GM23248 (cell line): ENCODE measurements around the gene DYNLT5. TPM values are rescaled to one million over a fixed set of nuclear protein-coding genes. Genes with fewer than 3 reads are reported as not detected.

Experiments used
- DNase-seq: peaks from one replicate; pipeline ENCODE4 v3.0.0-alpha.2; 2015
- H2AFZ ChIP-seq: fragments of 200-600 bp; sonication (generic); 2 replicates; pipeline ENCODE4 v1.6.1; 2016; ENCODE audit warnings: antibody characterized with exemption
- H3F3A ChIP-seq: fragments of 200-600 bp; sonication (generic); 2 replicates; pipeline ENCODE4 v1.6.1; 2016; ENCODE audit warnings: mild to moderate bottlenecking, antibody characterized with exemption, mixed run types; ENCODE audit not compliant: insufficient read depth
- H3K27ac ChIP-seq: fragments of 200-600 bp; sonication (generic); 2 replicates; pipeline ENCODE4 v1.5.1; 2016; ENCODE audit warnings: mild to moderate bottlenecking
- H3K27me3 ChIP-seq: fragments of 200-600 bp; sonication (generic); replicated peaks from 2 replicates; pipeline ENCODE4 v1.6.1; 2016; ENCODE audit warnings: mild to moderate bottlenecking; ENCODE audit not compliant: insufficient read depth
- H3K36me3 ChIP-seq: fragments of 200-600 bp; sonication (generic); 2 replicates; pipeline ENCODE4 v1.6.1; 2016; ENCODE audit warnings: low read depth, mild to moderate bottlenecking
- H3K4me1 ChIP-seq: fragments of 200-600 bp; sonication (generic); 2 replicates; pipeline ENCODE4 v1.6.1; 2016; ENCODE audit warnings: mild to moderate bottlenecking; ENCODE audit not compliant: insufficient read depth
- H3K4me2 ChIP-seq: fragments of 200-600 bp; sonication (generic); one replicate; pipeline ENCODE4 v1.6.1; 2016; ENCODE audit warnings: mild to moderate bottlenecking; ENCODE audit not compliant: unreplicated experiment
- H3K4me3 ChIP-seq: fragments of 200-600 bp; sonication (generic); 2 replicates; pipeline ENCODE4 v1.5.1; 2016; ENCODE audit warnings: mild to moderate bottlenecking
- H3K79me2 ChIP-seq: fragments of 200-600 bp; sonication (generic); 2 replicates; pipeline ENCODE4 v1.6.1; 2016; ENCODE audit warnings: mild to moderate bottlenecking; ENCODE audit not compliant: insufficient read depth
- H3K9ac ChIP-seq: fragments of 200-600 bp; sonication (generic); 2 replicates; pipeline ENCODE4 v1.6.1; 2016; ENCODE audit warnings: mild to moderate bottlenecking
- H3K9me2 ChIP-seq: fragments of 200-600 bp; sonication (generic); 2 replicates; pipeline ENCODE4 v1.6.1; 2016; ENCODE audit warnings: mixed run types, mild to moderate bottlenecking, moderate library complexity; ENCODE audit not compliant: insufficient read depth
- H3K9me3 ChIP-seq: fragments of 200-600 bp; sonication (generic); one replicate; pipeline ENCODE4 v1.6.1; 2017; ENCODE audit warnings: low read depth
- H4K20me1 ChIP-seq: fragments of 200-600 bp; sonication (generic); 2 replicates; pipeline ENCODE4 v1.6.0; 2016; ENCODE audit not compliant: insufficient read depth
- EZH2 ChIP-seq: fragments of 200-600 bp; sonication (generic); IDR thresholded peaks from 2 replicates; pipeline ENCODE4 v1.6.1; 2018; ENCODE audit warnings: antibody characterized with exemption, mild to moderate bottlenecking; ENCODE audit not compliant: insufficient read depth, poor library complexity, severe bottlenecking
- EZH2phosphoT487 ChIP-seq: fragments of 200-600 bp; sonication (generic); IDR thresholded peaks from 2 replicates; pipeline ENCODE4 v1.6.1; 2018; ENCODE audit warnings: antibody characterized with exemption, moderate library complexity, mild to moderate bottlenecking, low read depth; ENCODE audit not compliant: insufficient read depth
- whole genome bisulfite sequencing, 2 experiments: methylation state at CpG; one replicate each; pipeline ENCODE4 v1.1.6; 2015 to 2017; ENCODE audit warnings: low lambda C conversion rate in 2 of 2, low coverage in 1 of 2; ENCODE audit errors: missing lambda C conversion rate in 2 of 2; 5-methylcytosine and 5-hydroxymethylcytosine counted together
- in situ Hi-C: fragments of 300-500 bp; cut with MboI; formaldehyde crosslinking; loops from 2 replicates; pipeline ENCODE4 v1.15.0; 2020
- polyA plus RNA-seq: library from polyadenylated mRNA; unstranded; fragments of >200 nt; fragmentation: Nextera tagmentation; extraction: Ambion mirVana; gene quantifications from 2 replicates; pipeline ENCODE4 v1.2.1, GENCODE V29; 2016
- total RNA-seq: library from RNA; depleted of rRNA; stranded (reverse); fragments of >200 nt; shearing (Covaris generic); gene quantifications from 2 replicates; pipeline ENCODE4 v1.2.3, GENCODE V29; 2014; rRNA removed

The DYNLT5 gene, protein sequence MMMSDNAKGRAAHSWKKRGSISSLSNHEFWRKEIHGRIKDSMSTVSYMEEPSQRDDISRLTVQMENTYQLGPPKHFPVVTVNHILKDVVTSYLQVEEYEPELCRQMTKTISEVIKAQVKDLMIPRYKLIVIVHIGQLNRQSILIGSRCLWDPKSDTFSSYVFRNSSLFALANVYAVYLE
- total RNA-seq, result 2.3 and 5.8 TPM in 2 replicates
- 1.7 and 3.0 TPM in 2 replicates for polyA plus RNA-seq

DNA sequence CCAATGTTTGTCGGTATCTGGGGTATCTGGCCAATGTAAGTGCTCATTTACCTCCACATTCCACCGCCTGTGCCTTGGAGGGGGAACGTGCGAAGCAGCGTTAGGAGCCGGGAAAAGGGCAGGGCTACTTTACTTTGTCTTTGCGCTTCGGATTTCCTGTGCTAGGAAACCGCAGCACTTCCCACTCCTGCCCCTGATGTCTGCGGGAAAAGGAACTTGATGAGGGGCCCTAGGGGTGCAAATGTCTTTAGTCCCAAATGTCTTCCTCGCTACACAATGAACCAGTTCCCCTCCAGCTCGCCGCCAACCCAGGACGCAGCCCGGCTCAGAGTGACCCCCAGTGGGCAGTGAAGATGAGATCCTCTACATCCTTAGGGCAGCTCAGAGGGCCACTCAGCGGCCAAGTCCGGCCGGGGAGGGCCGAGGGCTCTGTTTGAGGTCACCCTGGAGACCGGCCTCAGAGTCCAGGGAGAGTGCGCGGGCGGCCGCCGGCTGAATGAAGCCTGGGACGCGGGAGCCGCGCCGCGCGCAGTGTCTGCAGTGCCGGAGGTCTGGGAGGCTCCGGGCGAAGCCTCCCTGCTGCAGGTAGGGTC, at the start of gene DYNLT5:
TSS of gene DYNLT5 (plus strand) at position 460 of the 593 bp plus-strand sequence. CDS start 2,200 bp downstream, outside the sequence.
- 7 to 13% methylated on average over 29 to 35 of the region's 35 CpGs for WGBS, 2 experiments
- Histone ChIP-seq H3K4me2 (peak within 1 kb of the TSS; percentile 82), H3K79me2 (no peaks in the 10 kb centered on the region), H3K4me3 (peak within 1 kb of the TSS; percentile 76), H3K36me3 (no peaks in the 10 kb centered on the region), H3K4me1 (peaks cover 21% of the 10 kb centered on the region), H3K9me3 (no peaks in the 10 kb centered on the region), H3K9ac (peak within 1 kb of the TSS; percentile 68), H2AFZ (peak within 1 kb of the TSS; percentile 94), H4K20me1 (no peaks in the 10 kb centered on the region), H3K9me2 (no peaks in the 10 kb centered on the region), H3F3A (peaks cover 23% of the 10 kb centered on the region), H3K27ac (no peak within 1 kb of the TSS), H3K27me3 (no peaks in the 10 kb centered on the region)
- in situ Hi-C loops, result no loop called here
- TF ChIP-seq EZH2phosphoT487, result no peak
- TF ChIP-seq EZH2, result no peak
- peak; percentile 81 for DNase-seq

DNA sequence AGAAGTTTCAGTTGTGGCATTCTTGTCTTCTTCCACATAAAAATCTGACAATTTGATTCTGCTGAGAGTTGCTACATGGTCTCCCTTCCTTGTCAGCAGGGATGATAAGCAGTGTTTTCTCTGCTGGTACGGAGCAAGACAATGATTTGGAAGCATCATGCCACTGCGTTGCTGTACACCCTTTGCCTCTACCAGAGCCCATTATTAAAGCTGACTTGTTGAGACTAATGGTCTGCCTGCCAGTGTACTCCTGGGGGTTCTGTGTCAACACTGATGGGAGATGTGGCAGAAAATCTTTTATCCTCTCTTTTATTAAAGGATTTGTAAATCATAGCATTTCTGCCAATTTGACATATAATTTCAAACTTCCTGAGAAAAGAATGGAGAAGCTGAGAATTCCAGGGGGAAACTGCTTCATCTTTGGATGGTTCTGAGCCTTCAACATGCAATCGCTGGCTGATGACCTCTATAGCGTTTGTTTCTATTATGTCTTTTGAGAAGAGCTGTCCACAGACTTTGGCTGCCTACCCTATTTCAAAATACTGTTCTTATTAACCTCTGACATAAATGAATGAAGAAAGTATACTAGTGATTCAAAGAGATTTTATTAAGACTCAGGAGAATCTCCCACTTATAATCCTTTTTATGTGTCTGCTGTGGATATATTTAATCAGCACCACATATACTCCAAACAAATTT, 47.9 kb upstream of the DYNLT5 start:
- in situ Hi-C loops, result no loop called here
- Histone ChIP-seq H3F3A (no peaks in the 10 kb centered on the region), H3K9me3 (no peaks in the 10 kb centered on the region), H3K4me1 (no peaks in the 10 kb centered on the region), H3K4me3 (no peak overlapping the region), H3K9ac (no peak overlapping the region), H3K4me2 (no peak overlapping the region), H3K79me2 (no peaks in the 10 kb centered on the region), H4K20me1 (no peaks in the 10 kb centered on the region), H3K9me2 (no peaks in the 10 kb centered on the region), H2AFZ (no peak overlapping the region), H3K27me3 (no peaks in the 10 kb centered on the region), H3K36me3 (no peaks in the 10 kb centered on the region), H3K27ac (no peak overlapping the region)
- no peak for DNase-seq
- TF ChIP-seq EZH2, result no peak
- WGBS, 2 experiments, result 84 to 92% methylated on average over 4 of the region's 4 CpGs

DNA sequence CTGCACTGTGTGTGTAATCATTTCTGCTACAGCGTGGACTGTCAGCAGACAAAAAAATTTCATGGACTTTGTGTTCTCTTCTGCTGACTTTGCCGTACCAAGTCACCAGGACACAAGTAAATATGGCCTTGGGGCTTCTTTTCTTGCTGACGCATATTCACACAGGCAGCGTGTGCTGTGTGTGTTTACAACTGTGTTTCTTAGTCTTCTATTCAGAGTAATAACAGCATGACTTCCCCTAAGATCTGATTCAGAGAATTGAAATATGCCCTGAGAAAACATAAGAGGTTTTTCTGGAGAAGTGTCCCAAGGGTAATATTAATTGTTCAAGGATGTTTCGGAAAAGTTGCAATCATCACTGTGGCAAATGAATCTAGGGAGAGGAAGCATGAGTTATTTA, 47.1 kb upstream of the DYNLT5 start:
- Histone ChIP-seq H3K9me2 (no peaks in the 10 kb centered on the region), H3K9ac (no peak overlapping the region), H2AFZ (no peak overlapping the region), H3K4me2 (no peak overlapping the region), H3F3A (no peaks in the 10 kb centered on the region), H3K4me3 (no peak overlapping the region), H3K79me2 (no peaks in the 10 kb centered on the region), H4K20me1 (no peaks in the 10 kb centered on the region), H3K36me3 (no peaks in the 10 kb centered on the region), H3K9me3 (no peaks in the 10 kb centered on the region), H3K4me1 (no peaks in the 10 kb centered on the region), H3K27me3 (no peaks in the 10 kb centered on the region), H3K27ac (no peak overlapping the region)
- no peak for TF ChIP-seq EZH2
- TF ChIP-seq EZH2phosphoT487, result no peak
- WGBS, 2 experiments, result 91 to 96% methylated on average over 5 of the region's 5 CpGs
- in situ Hi-C loops, result no loop called here
- DNase-seq, result no peak

DNA sequence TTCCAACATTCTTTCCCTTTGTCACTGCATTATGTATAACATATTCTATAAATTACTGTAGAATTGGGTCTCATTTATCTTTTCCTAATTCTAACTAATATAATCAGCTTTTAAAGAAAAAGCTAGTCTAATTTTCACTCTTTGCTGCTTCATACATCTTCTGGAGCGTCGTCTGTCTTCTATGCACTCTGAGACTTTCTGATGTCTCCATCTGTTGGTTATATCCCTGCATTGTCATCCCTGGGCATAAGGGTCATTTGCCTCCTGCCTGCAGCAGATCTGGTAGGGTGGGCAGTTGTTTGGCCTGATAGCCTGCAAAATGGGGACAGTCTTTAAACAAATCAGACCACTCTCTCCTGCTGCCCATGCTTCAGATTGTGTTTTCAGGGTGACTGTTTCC, 40.8 kb upstream of the DYNLT5 start:
- no peak overlapping the region for H2AFZ ChIP-seq
- H4K20me1 ChIP-seq, result no peaks in the 10 kb centered on the region
- H3K27me3 ChIP-seq, result no peaks in the 10 kb centered on the region
- H3K9me3 ChIP-seq, result no peaks in the 10 kb centered on the region
- no peaks in the 10 kb centered on the region for H3K4me1 ChIP-seq
- no peaks in the 10 kb centered on the region for H3K79me2 ChIP-seq
- no peak overlapping the region for H3K4me2 ChIP-seq
- H3K36me3 ChIP-seq, result no peaks in the 10 kb centered on the region
- DNase-seq, result peak; percentile 39
- H3F3A ChIP-seq, result no peaks in the 10 kb centered on the region
- in situ Hi-C loops, result no loop called here
- TF ChIP-seq EZH2 (no peak), EZH2phosphoT487 (no peak)
- H3K27ac ChIP-seq, result no peak overlapping the region
- no peak overlapping the region for H3K9ac ChIP-seq
- WGBS, 2 experiments, result 44 to 51% methylated on average over 2 of the region's 2 CpGs
- no peak overlapping the region for H3K4me3 ChIP-seq
- no peaks in the 10 kb centered on the region for H3K9me2 ChIP-seq
